Measurements from ENCODE around the gene BRI3.

GRCh38 chr7:98251231-98251600, 30.3 kb upstream of the BRI3 start:
- TF ChIP-seq CTCF (IDR thresholded peaks at IDR 0.05) (no peak), POLR2A (IDR thresholded peaks at IDR 0.05) (no peak)
